Measurements from ENCODE around the gene XIRP1. TPM values are rescaled to one million over a fixed set of nuclear protein-coding genes. Genes with fewer than 3 reads are reported as not detected.

The XIRP1 gene
- total RNA-seq, 3 donors from 2014 or later = 13.1 to 20.6 (median 18.2) TPM

DNA sequence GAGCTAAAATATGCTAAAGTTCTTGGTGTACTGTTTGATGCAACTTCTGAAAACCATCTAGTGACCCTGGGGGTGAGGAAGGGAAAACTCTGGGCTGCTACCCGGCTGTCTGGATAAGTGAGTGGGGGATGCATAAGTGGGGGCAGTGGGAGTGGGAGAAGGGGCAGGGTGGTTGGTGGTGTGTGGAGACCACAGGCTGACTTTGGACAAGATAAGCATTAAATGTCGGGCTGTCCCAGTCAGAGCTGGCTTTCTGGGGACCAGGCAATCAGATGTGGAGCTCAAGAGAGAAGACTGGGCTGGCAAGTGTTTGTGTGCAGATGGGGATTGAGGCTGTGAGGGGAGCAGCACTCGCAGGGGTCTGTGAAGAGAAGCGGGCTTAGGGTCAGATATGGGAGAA lies 11.0 kb upstream of the XIRP1 start:
- H3K4me3 Mint-ChIP-seq = no peak overlapping the region
- DNase-seq (no peak), ATAC-seq (no peak)
- peaks cover 16% of the 10 kb centered on the region for H3K27me3 Mint-ChIP-seq (ENCODE audit: low read depth)
- H3K36me3 Mint-ChIP-seq (ENCODE audit: insufficient read depth) = no peaks in the 10 kb centered on the region
- H3K9me3 Mint-ChIP-seq = no peaks in the 10 kb centered on the region
- H3K4me1 Mint-ChIP-seq (ENCODE audit: low read depth) = peaks cover 3% of the 10 kb centered on the region

DNA sequence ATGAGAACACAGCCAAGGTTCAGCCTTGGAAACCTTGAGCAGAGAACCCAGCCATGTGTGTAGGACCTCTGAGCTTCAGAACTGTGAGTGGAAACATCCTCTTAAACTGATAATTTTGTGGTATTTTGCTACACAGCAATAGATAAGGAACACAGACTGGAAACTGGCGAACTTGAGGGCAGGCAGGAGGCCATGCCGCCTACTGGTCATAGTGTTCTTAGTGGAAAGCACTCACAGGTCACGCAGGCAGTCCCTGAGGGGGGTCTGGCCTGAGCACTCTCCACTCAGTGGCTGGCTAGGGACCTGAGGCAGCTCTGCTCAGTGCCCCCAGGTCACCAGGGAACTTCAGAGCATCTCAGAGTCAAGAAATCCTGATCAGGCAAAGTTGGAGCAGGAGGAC lies 9.7 kb upstream of the XIRP1 start:
- Mint-ChIP-seq H3K4me1 (ENCODE audit: low read depth) (no peaks in the 10 kb centered on the region), H3K27me3 (ENCODE audit: low read depth) (peaks cover 16% of the 10 kb centered on the region), H3K9me3 (no peaks in the 10 kb centered on the region), H3K36me3 (ENCODE audit: insufficient read depth) (no peaks in the 10 kb centered on the region), H3K4me3 (no peak overlapping the region)
- DNase-seq (no peak), ATAC-seq (no peak)

DNA sequence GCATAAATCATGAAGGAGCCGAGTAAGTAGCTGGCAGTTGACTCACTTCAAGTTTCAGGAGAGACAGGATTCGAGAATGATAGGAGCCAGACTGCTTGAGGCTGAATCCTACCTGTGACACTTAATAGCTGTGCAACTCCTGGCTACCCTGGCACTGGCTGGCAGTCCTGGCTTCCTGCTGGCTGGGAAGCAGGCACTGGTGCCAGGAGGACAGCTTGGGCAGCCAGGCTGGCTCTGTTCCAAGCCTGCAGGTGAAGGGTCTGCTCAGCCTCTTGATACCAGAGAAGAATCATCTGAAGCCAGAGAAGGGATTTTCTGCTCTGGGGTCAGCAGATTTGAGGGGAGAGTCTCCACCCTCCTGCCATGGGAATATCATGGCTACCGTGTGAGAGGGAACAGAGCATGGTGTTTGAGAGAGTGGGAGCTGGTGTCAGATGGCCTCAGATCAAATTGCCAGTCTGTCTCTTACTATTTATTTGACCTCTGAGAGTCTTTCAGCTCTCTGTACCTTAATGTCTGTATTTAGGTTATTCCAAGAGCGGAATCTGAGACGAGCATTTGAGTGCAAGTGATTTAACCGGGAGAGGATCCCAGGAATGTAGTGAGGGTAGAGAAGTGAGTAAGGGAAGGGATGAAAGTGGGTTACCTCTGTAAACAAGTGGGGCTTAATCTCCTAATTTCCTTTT lies 4.4 kb upstream of the XIRP1 start:
- Mint-ChIP-seq H3K4me3 (peak overlapping the region; percentile 9), H3K4me1 (ENCODE audit: low read depth) (peaks cover 23% of the 10 kb centered on the region)

DNA sequence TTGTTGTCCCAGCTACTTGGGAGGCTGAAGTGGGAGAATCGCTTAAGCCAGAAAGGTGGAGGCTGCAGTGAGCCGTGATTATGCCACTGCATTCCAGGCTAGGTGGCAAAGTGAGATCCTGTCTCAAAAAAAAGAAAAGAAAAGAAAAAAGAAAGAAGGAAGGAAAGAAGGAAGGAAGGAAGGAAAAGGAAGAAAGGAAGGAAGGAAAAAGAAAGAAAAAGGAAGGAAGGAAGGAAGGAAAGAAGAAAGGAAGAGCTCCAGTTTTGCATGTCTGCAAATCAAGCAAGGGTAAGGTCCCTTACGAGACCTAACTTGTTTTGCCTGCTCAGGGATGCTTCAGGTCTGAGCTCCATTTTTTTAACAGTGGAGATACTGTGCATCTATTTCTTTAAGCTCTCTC lies 3.6 kb upstream of the XIRP1 start:
- DNase-seq = no peak
- H3K9me3 Mint-ChIP-seq = no peaks in the 10 kb centered on the region
- ATAC-seq = no peak
- H3K4me3 Mint-ChIP-seq = no peak overlapping the region
- peaks cover 23% of the 10 kb centered on the region for H3K4me1 Mint-ChIP-seq (ENCODE audit: low read depth)
- H3K27me3 Mint-ChIP-seq (ENCODE audit: low read depth) = peaks cover 2% of the 10 kb centered on the region
- H3K36me3 Mint-ChIP-seq (ENCODE audit: insufficient read depth) = no peaks in the 10 kb centered on the region

More for the DNA sequence above, 4.4 kb upstream of the XIRP1 start:
- DNase-seq = no peak
- Mint-ChIP-seq H3K27me3 (ENCODE audit: low read depth) (peaks cover 5% of the 10 kb centered on the region), H3K9me3 (no peaks in the 10 kb centered on the region), H3K36me3 (ENCODE audit: insufficient read depth) (no peaks in the 10 kb centered on the region)
- ATAC-seq = no peak

DNA sequence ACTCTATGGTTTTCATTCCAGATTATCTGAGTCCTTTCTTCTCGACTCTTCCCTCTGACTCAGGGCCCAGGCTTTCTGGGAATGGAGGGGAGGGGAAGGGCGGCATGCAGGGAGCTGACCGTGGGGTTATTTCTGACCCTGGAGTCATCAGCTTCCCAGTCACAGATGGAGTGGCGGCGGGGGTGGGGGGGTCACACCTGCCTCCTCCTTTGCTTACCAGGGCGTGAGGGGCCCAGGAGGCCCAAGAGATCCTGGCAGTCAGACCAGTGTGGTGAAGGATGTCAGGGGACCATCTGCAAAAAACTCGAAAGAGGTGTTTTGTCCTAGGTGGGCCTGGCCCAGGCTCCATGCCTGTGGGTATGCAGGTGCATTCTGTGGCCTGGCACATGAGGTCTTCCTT lies 996 bp upstream of the XIRP1 start:
- ATAC-seq (no peak), DNase-seq (no peak)
- Mint-ChIP-seq H3K36me3 (ENCODE audit: insufficient read depth) (no peaks in the 10 kb centered on the region), H3K4me3 (no peak overlapping the region), H3K9me3 (no peaks in the 10 kb centered on the region), H3K27me3 (ENCODE audit: low read depth) (peaks cover 2% of the 10 kb centered on the region), H3K4me1 (ENCODE audit: low read depth) (peaks cover 30% of the 10 kb centered on the region)

DNA sequence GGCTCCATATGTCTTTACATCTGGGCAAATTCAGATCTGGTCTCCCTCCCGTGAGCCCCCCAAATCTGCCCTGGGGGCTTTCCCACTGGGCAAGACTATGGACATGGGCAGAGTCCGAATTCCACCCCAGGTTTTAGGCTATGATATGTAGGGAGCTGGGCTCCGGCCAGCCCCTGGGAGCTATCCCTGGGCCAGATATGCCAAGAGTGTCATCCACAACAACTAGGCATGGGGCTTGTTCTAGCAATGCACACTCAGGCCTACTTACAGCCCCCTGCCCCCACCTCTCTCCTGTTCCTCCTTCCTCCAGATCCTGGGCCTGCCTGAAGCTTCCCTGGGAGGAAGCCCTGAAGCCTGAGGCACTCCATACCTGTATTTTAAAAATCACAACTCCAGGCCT lies 622 bp downstream of the XIRP1 start:
- Mint-ChIP-seq H3K9me3 (no peaks in the 10 kb centered on the region), H3K4me1 (ENCODE audit: low read depth) (peaks cover 28% of the 10 kb centered on the region), H3K4me3 (peak overlapping the region; percentile 75), H3K27me3 (ENCODE audit: low read depth) (no peaks in the 10 kb centered on the region), H3K36me3 (ENCODE audit: insufficient read depth) (no peaks in the 10 kb centered on the region)
- DNase-seq = no peak
- ATAC-seq = no peak

DNA sequence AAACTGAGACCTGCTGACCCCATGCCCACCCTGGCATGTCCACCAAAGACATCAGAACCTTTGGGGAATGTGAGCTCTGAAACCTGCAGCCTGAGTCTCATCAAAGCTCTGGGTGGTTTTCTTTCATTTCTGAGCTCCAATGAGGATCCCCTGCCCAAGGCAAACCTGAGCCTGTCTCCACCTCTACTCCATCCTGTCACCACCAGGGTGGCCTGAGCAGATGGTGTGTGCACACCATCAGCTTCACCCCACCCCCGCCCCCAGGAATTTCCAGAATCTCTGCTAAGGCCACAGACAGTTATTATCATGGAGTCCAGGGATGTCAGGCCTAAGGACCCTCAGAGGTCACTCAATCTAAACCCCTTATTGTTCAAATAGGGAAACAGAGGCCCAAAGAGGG lies 1.3 kb downstream of the XIRP1 start:
- Mint-ChIP-seq H3K4me3 (peak overlapping the region; percentile 75), H3K4me1 (ENCODE audit: low read depth) (peaks cover 27% of the 10 kb centered on the region), H3K9me3 (no peaks in the 10 kb centered on the region), H3K36me3 (ENCODE audit: insufficient read depth) (no peaks in the 10 kb centered on the region), H3K27me3 (ENCODE audit: low read depth) (no peaks in the 10 kb centered on the region)
- DNase-seq (no peak), ATAC-seq (no peak)

DNA sequence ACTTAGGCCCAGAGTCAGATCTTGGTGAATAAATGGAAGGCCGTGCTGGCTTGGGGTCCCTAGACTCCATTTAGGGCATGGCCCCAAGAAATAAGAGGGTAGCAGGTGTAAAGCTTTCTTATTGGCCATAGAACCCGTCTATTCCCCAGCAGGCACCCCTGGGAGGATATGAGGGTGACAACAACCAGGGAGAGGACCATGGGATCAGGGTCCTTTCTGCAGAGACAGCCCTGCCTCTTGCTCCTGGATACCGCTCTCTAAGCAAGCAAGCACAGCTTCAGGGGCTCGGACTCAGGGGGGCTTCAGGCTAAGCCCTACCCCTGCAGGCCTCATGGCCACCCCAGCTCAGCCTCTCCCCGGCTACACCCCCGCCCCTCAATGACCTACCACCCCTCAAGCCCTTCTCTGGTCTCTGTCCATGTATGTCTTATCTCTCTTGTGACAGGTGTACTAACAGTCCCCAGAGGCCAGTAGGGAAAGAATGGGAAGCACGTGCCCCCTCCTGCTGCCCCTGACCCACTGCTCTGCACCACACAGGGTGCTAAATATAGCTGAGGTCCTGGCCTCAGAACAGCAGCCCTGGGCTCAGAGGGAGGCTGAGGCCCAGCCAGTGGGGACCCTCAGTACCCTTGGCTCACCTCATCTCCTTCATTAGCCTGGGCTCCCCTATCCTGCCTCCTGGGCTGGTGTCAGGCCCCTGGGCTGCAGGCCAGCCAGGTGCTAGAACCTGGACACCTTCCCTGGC lies 1.9 kb downstream of the XIRP1 start:
- DNase-seq (no peak), ATAC-seq (no peak)
- peaks cover 22% of the 10 kb centered on the region for H3K4me1 Mint-ChIP-seq (ENCODE audit: low read depth)
- no peaks in the 10 kb centered on the region for H3K27me3 Mint-ChIP-seq (ENCODE audit: low read depth)
- peak overlapping the region; percentile 75 for H3K4me3 Mint-ChIP-seq
- no peaks in the 10 kb centered on the region for H3K9me3 Mint-ChIP-seq
- no peaks in the 10 kb centered on the region for H3K36me3 Mint-ChIP-seq (ENCODE audit: insufficient read depth)

DNA sequence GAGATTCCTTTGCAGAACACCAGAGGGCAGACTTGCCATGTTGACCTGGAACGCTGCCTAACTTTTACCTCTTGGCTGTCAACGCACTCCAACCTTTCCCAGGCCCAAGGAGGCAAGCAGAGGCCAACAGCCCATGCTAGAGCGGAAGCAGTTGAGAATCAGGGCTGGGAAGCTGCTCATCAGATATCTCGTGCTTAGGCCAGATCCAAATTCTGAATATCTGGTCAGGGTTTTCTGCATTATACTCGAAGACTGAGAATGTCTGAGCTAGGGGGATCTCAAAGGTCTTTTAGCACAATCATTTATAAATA lies 2.5 kb downstream of the XIRP1 start:
- DNase-seq (peak; percentile 49), ATAC-seq (peak; percentile 24 to 42)
- H3K4me3 Mint-ChIP-seq = peak overlapping the region; percentile 40
- no peaks in the 10 kb centered on the region for H3K9me3 Mint-ChIP-seq
- H3K36me3 Mint-ChIP-seq (ENCODE audit: insufficient read depth) = no peaks in the 10 kb centered on the region
- peaks cover 19% of the 10 kb centered on the region for H3K4me1 Mint-ChIP-seq (ENCODE audit: low read depth)
- no peaks in the 10 kb centered on the region for H3K27me3 Mint-ChIP-seq (ENCODE audit: low read depth)

DNA sequence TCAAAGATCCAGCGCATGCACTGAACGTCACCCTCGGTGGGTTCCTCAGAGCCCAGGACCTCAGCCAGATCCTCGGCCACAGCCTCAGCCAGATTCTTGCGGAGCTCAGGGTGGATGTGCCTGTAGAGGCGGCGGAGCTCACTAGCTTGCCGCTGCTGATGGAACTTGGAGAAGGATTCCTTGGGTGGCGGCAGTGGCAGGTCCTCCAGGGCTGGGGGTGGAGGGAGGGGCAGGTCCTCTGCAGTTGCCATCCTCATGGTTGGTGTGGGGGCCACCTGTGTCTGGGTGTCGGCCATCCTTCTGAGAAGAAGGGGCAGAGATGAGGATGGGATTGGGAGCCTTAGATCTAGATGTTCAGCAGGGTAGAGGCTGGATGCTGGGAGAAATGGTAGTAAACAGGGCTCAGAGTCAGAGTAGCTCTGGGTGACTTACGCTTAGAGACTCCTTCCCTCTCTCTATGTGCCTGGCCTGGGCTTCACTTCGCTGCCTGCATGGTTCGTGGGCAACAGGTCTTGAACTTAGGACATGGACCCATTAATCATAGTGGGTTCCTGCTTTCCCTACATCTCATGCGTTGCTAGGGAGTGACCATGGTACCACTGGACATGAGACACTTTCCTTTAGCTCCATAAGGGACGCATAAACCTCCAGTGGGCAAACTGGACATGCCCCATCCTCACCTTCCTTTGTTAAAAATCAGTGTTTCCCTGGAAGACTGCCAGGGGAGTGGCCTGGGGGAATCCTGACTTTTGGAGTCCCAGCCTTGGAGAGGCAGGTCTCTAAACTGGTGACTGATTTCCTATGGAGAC lies 3.0 kb downstream of the XIRP1 start:
- no peaks in the 10 kb centered on the region for H3K36me3 Mint-ChIP-seq (ENCODE audit: insufficient read depth)
- no peak for DNase-seq
- no peak for ATAC-seq
- H3K27me3 Mint-ChIP-seq (ENCODE audit: low read depth) = no peaks in the 10 kb centered on the region
- peaks cover 19% of the 10 kb centered on the region for H3K4me1 Mint-ChIP-seq (ENCODE audit: low read depth)
- no peaks in the 10 kb centered on the region for H3K9me3 Mint-ChIP-seq
- peak overlapping the region; percentile 40 for H3K4me3 Mint-ChIP-seq

DNA sequence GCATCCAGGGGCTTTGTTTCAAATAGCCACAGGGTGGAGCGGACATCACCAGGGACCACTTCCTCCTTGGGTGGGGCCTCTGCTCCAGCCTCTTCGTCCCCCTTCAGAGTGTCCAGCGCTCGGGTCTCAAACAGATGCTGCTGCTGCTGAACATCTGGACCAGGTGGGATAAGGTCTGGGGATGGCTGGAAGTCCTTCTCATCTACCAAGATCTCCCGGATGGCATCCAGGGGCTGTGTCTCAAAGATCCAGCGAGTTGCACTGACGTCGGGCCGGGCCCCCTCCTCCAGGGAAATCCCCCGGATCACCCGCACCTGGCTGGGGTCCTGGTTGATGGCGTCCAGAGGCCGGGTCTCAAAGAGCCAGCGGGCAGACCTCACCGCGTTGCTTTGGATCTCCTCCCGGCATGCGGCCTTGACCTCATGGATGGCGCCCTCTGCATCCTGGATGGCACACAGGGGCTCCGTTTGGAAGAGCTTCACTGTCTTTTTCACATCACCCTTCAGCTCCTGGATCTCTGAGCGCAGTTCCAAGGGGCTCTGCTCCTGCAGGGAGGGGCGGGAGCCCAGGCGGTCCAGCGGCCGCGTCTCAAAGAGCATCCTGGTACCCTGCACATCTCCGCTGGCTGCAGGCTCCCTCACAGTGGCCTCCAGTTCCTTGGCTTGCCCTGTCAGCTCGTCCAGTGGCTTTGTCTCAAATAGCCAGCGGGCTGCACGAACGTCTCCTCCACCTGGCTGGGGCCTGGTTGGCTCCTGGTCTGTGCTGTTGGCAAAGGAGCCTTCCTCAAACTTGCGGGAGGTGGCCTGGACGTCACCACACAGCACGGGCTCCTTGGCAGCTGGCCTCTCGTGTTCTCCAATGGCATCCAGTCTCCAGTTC lies 3.9 kb downstream of the XIRP1 start:
- peaks cover 19% of the 10 kb centered on the region for H3K4me1 Mint-ChIP-seq (ENCODE audit: low read depth)
- no peak for ATAC-seq
- H3K36me3 Mint-ChIP-seq (ENCODE audit: insufficient read depth) = no peaks in the 10 kb centered on the region
- no peak for DNase-seq
- H3K4me3 Mint-ChIP-seq = no peak overlapping the region
- H3K9me3 Mint-ChIP-seq = no peaks in the 10 kb centered on the region
- H3K27me3 Mint-ChIP-seq (ENCODE audit: low read depth) = no peaks in the 10 kb centered on the region

DNA sequence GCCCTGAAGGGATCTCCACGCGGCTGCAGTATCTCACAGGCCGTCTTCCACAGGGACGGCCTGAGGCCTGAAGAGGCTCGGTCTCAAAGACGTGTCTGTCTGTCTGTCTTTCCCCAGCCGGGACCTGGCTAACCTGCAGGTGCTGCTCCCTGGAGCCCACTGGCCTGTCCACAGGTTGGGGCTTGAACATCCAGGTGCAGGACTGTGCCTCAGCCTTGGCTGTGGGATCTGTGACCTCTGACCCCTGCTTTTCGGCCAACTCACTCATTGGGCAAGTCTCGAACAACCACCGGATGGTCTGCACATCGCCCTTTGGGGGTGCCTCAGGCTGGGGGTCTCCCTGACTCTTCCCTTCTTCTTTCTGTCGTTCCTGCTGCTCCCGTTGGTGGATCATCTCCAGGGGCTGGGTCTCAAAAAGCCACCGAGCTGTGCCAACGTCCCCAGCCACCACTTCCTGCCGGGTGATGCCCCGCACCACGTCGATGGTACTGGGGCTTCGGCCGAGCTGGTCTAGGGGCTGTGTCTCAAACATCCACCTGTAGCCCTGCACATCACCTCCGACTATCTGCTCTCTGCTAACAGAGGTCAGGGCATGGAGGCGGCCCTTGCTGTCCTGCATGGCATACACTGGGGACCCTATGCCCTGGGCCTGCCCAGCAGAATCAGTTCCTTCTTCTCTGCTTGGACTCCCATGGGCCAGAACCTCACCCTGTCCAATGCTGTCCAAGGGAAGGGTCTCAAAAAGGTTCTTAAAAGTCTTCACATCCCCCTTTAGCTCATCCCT lies 4.8 kb downstream of the XIRP1 start:
- Mint-ChIP-seq H3K4me1 (ENCODE audit: low read depth) (peaks cover 14% of the 10 kb centered on the region), H3K9me3 (no peaks in the 10 kb centered on the region), H3K36me3 (ENCODE audit: insufficient read depth) (no peaks in the 10 kb centered on the region), H3K4me3 (no peak overlapping the region), H3K27me3 (ENCODE audit: low read depth) (no peaks in the 10 kb centered on the region)
- DNase-seq = no peak
- no peak for ATAC-seq

DNA sequence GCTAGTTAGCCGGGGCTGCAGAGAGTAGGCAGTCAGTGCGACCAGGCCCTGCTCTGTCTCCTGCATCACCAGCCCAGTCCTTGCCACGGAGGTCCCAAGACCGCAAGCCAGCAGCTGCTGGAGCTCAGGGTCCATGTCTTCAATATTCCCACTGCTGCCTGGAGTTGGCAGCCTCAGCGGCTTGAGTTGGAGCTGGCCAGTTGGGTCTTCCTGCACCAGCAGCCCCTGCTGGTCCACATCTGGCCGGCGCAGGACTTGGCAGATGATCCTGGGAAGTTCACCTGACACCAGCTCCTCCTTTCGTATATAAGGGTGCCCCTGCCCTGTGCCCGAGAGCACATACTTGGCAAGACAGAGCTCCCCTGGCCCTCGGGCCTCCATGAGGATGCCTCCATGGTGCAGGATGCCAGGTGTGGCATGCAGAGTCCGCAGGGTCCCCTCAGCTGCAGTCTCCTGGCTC lies 5.7 kb downstream of the XIRP1 start:
- Mint-ChIP-seq H3K27me3 (ENCODE audit: low read depth) (no peaks in the 10 kb centered on the region), H3K36me3 (ENCODE audit: insufficient read depth) (no peaks in the 10 kb centered on the region), H3K9me3 (no peaks in the 10 kb centered on the region), H3K4me1 (ENCODE audit: low read depth) (peaks cover 7% of the 10 kb centered on the region), H3K4me3 (no peak overlapping the region)
- no peak for DNase-seq
- no peak for ATAC-seq

All from activated T-cell treated with anti-CD3 and anti-CD28 coated beads, Interleukin-2, amount 50 U/mL, for 4 hours (primary cell).